Prostate gland (tissue), 2 donors: ENCODE data around the gene PSD.

Experiments
- POLR2A ChIP-seq: fragments of 450-650 bp; IDR thresholded peaks from one replicate; pipeline ENCODE4 v1.6.1; 2016; ENCODE audit warnings: antibody characterized with exemption, mild to moderate bottlenecking
- POLR2AphosphoS5 ChIP-seq: sonication (generic); formaldehyde crosslinking; IDR thresholded peaks from one replicate; pipeline ENCODE4 v1.6.1; 2017; ENCODE audit warnings: antibody characterized with exemption
- TF ChIP-seq, protein P1 (sequence below), 4 experiments: fragments of 200-600 bp in 2 of 4; fragments of 450-650 bp in 2 of 4; sonication (generic) in 2 of 4; IDR thresholded peaks; 1 replicate in 3 of 4; 2 replicates in 1 of 4; pipeline ENCODE4 v1.5.1; 2016 to 2019; ENCODE audit warnings: antibody characterized with exemption in 4 of 4, mild to moderate bottlenecking in 2 of 4, moderate library complexity in 2 of 4

DNA sequence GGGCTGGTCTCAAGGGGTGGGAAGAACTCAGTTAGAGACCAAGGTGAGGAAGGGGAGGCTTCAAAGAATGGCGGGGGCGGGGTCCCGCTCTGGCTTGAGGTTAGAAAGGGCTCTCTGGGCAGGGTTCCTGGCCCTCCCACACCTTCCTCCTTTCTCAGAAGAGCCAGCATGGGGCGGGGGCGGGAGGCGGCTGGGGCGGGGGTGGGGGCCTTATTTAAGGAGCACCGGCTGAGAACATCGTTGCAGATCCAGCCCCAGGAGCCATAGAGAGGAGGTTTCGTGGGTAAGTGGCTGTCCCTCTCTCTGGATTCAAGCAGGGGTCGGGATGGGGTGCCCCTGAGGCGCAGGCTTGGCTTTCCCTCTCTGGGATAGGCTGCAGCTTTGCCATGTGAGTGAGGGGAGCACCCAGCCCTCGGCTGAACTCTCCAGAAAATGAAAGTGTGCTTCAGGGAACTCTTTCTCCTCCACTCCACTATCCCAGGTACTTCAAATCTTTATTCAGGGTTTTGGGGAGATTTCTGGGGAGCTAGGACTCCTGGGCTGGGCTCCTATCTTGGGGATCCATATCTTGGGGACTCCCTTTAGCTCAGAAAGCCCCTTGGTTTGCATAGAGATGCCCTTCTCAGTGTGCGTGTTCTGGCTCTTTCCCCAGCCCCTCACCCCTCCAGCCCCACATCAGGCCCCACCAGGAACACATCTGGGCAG, 17.1 kb upstream of the PSD start:
- TF ChIP-seq, protein P1, sequence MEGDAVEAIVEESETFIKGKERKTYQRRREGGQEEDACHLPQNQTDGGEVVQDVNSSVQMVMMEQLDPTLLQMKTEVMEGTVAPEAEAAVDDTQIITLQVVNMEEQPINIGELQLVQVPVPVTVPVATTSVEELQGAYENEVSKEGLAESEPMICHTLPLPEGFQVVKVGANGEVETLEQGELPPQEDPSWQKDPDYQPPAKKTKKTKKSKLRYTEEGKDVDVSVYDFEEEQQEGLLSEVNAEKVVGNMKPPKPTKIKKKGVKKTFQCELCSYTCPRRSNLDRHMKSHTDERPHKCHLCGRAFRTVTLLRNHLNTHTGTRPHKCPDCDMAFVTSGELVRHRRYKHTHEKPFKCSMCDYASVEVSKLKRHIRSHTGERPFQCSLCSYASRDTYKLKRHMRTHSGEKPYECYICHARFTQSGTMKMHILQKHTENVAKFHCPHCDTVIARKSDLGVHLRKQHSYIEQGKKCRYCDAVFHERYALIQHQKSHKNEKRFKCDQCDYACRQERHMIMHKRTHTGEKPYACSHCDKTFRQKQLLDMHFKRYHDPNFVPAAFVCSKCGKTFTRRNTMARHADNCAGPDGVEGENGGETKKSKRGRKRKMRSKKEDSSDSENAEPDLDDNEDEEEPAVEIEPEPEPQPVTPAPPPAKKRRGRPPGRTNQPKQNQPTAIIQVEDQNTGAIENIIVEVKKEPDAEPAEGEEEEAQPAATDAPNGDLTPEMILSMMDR (IDR thresholded peaks at IDR 0.05): no peak
- no peak for TF ChIP-seq POLR2A
- TF ChIP-seq POLR2AphosphoS5: no peak
